HPDE6-E6E7 (cell line): ENCODE results near the gene RASGRP4.
"Not testable (repeated sequence)": the region's sequence is repeated elsewhere in the genome, so short reads cannot be mapped to it uniquely, and the experiment has no call there.

Source experiments
- DNase-seq: peaks from one replicate; pipeline ENCODE4 v3.0.0; 2011; ENCODE audit warnings: missing footprints; ENCODE audit errors: extremely low spot score

RASGRP4 gene

DNA sequence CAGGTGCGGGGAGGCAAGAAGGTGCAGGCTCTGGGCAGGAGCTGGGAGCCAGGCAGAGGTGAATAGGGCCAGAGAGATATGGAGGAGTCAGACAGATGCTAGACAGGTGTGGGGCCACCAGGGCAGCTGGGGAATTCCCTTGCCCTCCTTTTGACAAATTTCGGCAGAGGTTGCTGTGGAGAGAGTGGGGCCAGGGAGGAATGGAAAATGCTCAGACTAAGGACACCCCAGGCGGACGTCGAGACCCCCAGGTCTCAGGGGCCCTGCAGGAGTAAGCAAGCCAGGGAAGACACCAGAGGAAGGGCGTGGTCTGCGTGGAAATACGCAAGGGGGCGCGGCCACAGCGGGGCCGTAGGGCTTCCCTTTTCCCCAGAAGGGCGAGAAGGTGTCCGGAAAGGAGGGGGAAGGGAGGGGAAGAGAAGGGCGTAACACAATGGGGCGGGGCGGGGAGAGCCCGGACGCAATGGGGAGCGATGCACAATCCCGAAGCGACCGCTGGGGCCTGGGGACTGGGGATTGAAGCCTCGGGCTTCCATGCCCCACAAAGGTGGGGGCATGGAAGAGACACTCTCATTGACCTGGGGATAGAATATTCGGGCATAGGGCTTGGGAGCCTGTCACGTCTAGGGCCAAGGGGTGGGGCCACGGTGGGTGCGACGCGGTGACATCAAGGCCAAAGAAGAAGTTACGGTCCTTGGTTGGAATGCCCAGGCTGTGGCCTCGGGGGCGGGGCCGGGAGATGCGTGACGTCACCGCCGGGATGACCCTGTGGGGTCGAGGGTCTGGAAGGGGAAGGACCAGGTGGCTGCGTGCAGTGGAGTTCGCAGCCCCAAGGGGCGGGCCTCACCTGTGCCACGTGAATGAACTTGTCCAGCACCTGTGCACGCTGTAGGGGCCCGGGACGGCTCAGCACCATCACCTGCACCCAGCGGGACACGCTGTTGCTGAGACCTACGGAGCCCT is 8.2 kb downstream of the RASGRP4 start:
- peak; percentile 35 for DNase-seq

DNA sequence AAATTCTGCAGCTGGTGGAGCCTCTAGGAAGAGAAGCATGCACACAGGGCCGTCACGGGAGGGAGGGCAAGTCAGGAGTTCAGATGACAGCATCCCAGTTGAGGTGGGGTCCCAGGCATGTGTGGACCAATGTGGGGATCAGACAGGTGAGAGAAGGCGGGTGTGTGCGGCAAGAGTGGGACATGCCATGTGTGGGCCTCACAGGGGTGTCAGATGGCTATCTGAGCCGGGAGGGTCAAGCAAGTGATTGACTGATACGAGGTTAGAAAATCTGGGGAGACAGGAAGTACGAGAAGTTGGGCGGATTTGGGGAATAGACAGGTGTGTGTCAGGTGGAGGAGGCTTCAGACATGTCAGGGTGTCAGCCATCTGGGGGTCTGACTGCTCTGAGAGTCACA is 8.9 kb downstream of the RASGRP4 start:
- no peak for DNase-seq

DNA sequence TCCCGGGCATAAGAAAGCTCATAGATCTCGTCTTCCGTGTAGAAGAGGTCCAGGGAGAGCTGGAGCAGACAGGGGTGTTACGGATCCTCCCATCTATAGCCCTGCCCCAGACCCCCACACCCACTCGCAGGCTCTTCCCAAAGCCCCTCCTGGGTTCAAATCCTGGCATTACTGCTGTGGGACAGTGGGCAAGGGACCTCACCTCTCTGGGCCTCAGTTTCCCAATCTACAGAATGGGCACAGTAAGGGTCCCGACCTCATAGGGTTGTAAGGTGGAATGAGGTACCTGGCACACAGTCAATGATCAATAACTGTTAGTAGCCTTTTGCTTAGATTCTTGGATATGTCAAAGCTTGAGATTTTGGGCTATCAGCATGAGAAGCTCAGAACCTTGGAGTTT is 12.6 kb downstream of the RASGRP4 start:
- no peak for DNase-seq

DNA sequence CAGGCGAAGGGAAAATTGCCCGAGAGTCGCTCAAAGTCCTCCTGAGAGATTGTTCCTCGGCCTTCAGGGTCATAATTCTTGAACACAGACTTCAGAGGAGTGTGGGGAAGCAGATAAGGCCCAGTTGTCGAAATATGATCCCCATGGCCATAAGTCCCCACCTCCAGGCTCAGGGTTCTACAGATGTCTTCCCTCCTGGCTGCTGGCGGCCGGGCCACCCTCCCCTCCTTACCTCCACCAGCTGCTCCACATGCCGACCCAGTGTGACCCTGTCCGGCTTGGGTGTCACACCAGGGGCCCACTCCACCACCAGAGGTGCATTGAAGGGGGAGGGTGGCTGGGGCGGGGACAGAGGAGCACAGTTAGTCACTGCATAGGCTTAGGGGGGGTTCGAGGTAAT is 13.1 kb downstream of the RASGRP4 start:
- no peak for DNase-seq

DNA sequence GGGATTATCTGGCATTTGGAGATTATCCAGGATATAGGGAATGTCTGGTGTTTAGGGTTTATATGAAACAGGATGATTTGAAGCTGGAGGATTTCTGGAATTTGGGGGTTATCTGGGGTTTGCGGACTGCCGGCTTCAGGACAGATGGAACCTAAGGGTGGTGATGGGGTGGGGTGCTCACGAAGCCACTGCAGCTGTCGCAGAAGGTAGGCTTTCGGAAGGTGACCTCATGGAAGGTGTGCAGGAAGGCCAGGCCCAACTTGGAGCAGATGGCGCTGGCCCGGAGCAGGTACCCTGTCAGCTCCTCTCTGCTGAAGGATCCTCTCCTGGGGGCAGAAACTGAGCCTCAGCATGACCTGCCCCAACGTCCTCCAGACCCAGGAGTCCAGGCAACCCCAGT is 13.5 kb downstream of the RASGRP4 start:
- DNase-seq: no peak

DNA sequence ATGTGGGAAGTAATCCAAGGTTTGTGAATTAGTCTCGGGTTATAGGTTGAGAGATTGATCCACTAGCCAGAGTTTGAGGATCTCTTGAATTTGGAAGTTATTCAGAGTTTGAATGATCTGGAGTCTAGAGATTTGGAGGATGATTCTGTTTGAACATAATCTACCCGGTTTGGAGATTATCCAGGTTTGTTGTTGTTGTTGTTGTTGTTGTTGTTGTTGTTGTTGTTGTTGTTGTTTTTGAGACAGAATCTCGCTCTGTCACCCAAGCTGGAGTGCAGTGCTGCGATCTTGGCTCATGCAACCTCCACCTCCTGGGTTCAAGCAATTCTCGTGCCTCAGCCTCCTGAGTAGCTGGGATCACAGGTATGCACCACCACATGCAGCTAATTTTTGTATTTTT is 14.1 kb downstream of the RASGRP4 start:
- not testable (repeated sequence) for DNase-seq

DNA sequence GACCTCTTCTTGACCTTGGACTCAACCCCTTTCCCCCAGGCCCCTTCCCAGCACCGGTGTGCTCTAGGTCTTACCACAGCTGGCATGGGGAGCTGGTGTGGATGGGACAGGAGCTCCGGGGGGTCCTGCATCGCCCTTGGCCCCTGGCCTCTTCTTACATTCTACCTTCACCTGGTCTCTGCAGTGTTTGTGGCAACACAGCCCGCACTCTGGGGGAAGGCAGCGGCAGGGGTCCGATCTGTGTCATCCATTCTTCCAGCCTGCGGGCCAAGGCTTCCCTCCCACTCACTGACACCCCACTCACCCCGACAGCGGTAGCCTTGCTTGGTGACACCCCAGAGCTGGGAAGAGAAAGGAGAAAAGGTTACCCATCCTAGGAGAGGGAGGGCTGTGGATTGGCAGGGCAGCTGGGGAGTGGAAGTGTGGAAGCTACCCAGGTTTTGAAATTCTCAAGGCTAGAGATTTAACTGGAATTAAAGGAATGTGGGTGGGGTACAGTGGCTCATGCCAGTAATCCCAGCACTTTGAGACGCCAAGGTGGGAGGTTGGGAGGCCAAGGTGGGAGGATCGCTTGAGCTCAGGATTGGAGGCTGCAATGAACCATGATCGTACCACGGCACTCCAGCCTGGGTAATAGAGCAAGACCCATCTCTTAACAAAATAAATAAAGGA is 14.8 kb downstream of the RASGRP4 start:
- no peak for DNase-seq

DNA sequence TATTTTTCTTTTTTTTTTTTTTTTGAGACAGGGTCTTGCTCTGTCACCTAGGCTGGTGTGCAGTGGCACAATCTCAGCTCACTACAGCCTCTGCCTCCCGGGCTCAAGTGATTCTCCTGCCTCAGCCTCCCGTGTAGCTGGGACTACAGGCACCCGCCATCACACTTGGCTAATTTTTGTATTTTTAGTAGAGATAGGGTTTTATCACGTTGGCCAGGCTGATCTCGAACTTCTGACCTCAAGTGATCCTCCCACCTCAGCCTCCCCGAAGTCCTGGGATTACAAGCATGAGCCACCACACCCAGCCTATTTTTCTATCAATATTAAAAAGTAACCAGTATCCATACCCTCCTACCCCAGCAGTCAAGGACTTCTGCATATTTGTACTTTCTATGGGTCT is 15.6 kb downstream of the RASGRP4 start:
- not testable (repeated sequence) for DNase-seq

DNA sequence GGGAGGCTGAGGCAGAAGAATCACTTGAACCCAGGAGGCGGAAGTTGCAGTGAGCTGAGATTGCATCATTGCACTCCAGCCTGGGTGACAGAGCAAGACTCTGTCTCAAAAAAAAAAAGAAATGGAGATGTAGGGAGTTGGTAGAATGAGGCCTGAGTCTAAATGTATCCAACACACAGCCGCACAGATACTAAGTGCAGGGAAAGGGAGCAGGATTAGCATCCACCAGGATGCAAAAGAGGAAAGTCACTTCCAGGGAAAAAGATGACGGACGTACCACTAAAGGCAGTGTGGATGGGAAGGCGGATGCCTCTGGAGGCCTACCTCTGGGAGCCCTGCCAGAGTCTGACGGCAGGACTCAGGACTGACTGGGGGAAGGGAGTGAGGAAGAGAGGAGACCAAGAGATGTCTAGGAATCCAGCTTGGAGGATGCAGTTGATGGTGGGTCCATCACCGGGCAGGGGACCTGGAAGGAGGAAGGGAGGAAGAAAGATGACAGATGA is 16.3 kb downstream of the RASGRP4 start:
- no peak for DNase-seq

DNA sequence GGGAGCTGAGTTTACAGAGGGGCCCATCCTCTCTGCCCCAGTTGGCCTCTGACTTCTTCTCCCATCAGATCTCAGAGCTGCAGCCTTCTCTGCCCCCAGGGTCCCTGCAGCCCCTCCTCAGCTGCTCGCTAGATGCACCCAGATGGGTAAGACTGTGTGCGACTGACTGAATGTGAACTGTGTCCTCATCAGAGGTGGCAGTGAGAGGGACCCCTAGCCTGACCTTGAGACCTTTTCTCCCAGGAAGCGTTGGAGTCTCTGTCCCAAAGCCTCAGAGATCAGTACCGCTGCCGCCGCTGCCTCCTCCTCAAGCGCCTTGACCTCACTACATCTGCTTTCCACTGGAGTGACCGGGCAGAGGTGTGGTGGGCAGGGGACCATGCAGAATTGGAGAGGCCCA is 20.7 kb downstream of the RASGRP4 start:
- no peak for DNase-seq

DNA sequence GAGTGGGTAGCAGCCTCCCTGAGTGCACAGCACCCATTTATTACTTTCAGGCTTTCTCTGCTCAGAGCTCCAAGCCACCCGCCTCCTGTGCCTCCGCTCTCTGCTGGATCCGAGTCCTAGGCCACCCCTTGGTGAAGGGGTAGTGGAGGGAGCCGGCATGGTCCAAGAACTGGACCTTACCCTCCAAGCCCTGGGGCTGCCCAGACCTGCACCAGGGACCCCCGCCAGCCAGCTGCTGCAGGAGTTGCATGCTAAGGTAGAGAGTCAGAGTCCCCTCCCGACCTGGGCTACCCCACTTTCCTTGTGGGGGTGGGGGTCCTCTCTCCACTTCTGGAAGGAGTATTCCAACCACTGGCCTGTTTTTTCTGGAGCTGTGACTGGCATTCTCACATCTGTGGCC is 21.2 kb downstream of the RASGRP4 start:
- no peak for DNase-seq

DNA sequence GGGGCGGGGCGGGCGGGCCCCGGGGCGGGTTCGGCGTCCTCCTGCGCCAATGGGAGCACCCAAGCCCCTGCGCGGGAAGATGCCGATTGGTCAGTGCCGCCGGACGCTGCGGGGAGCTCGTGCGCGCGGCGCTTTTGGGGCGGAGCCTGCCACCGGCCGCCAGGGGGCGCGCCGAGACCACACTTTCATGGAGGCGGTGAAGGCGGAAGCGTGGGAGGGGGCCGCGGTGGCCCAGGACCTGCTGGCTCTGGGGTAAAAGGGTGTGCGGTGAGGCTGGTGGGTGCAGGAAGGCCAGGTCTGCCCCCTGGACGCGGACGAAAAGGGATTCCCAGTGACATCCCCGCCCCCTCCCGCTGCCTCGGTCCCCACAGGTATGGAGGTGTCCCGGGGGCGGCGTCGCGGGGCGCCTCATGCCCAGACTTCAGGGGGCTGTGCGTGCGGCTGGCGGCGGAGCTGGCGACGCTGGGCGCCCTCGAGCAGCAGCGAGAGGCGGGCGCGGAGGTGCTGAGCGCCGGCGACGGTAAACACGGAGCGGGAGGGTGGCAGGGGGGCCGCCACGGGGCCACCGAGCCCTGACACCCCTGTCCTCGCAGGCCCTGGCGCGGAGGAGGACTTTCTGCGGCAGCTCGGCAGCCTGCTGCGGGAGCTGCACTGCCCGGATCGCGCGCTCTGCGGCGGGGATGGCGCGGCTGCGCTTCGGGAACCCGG is 22.9 kb downstream of the RASGRP4 start, which contains the start of gene FAM98C:
FAM98C (plus strand) TSS at position 127 of the 708 bp plus-strand sequence; CDS start at position 188, 61 bp downstream.
- DNase-seq: peak; percentile 100

DNA sequence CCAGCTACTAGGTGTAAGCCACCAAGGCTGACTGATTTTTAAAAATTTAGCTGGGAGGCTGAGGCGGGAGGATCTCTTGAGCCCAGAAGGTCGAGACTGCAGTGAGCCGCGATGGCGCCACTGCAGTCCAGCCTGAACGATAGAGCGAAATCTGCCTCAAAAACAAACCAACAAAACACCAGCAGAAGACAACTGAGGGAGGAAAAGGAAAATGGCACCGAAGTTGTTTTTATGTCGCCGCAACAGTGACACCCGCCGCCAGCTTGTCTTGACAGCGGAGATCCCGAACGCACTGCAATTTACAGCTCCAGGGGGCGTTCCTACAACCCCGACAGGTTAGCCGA is 23.4 kb downstream of the RASGRP4 start:
- no peak for DNase-seq

DNA sequence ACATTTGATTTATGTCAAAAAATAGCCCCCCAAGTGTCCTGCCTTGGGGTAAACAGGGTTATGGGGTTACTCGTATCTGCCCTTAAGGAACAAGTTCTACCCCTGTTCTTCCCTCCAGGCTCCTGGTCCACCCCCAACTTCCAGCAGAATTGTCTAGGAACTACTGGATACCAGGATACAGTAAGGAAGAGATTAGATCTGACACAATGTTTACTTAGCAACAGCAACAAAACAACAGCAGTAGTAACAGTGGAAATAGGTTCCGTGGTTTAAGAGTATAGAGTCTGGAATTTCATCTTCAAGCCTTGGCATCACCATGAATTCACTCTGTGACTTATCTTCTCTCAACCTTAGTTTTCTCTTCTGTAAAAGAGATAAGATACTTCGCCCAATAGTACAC is 24.9 kb downstream of the RASGRP4 start:
- DNase-seq: no peak

DNA sequence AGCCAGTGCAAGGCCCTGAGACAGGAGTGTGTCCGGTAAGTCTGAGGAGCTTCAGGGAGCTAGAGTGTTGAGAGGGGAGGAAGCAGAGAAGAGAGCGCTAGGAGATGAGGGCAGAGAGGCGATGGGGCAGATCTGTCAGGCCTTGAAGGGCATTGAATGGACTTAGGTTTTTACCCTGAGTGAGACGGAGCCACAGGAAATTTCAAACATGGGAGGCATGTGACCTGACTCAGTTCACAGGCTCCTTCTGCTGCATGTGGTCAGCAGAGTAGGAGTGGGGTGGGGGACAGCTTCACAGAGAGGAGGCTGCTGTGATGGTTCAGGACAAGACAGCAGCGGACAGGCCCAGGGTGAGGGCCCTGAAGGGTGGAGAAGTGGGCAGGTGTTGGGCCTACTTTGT is 25.7 kb downstream of the RASGRP4 start:
- no peak for DNase-seq

DNA sequence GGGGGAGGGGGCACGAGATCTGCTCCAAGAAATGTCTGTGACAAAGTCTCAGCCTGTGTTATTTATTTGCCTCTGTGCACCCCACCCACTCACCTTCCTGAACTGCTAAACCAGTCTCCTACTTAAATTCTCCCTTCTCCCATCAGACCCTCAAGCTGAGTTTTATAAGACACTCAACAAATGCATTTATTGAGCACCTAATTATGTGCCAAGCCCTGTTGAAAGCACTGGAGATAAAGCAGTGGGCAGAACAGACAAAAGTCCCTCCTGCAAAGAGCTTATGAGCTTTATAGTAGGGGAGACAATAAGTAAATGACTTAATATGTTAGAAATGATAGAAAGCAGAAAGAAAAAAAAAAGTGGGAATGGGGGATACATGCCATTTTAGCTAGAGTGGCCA is 26.5 kb downstream of the RASGRP4 start:
- DNase-seq: no peak

DNA sequence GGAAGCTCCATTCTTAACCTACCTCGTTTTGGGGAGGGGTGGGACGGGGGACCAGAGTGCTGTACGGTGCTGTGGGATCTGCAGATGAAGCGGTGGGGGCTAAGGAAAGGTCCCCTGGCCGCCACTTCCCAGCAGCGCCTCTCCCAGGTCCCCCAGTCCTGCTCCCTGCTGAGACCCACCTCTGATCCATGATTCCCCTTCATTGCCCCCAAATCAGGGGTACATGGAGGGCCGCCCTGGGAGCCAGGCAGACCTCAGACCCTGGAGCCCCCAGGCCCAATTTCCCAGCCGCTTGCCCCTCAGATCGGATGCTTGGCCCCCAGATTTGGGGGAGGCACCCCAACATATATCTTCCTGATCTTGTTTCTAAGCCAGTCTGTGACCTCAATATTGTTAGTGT is 26.9 kb downstream of the RASGRP4 start:
- DNase-seq: no peak

DNA sequence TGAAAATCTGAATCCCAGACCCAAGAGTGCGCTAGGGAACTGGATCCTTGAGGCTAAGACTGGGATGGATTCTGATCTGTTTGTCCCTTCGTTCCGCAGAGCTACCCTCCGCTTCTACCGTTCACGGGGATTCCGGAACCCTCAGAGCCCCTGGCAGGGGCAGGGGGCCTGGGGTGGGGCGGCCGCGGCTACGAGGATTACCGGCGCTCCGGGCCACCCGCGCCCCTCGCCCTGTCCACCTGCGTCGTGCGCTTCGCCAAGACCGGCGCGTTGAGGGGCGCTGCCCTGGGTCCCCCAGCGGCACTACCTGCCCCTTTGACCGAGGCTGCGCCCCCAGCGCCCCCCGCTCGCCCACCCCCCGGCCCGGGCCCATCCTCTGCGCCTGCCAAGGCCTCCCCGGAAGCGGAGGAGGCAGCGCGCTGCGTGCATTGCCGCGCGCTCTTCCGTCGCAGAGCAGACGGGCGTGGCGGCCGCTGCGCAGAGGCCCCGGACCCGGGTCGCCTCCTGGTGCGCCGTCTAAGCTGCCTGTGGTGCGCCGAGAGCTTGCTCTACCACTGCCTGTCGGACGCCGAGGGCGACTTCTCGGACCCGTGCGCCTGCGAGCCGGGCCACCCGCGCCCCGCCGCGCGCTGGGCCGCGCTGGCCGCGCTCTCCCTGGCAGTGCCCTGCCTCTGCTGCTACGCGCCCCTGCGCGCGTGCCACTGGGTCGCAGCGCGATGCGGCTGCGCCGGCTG is 30.5 kb downstream of the RASGRP4 start:
- DNase-seq: no peak

DNA sequence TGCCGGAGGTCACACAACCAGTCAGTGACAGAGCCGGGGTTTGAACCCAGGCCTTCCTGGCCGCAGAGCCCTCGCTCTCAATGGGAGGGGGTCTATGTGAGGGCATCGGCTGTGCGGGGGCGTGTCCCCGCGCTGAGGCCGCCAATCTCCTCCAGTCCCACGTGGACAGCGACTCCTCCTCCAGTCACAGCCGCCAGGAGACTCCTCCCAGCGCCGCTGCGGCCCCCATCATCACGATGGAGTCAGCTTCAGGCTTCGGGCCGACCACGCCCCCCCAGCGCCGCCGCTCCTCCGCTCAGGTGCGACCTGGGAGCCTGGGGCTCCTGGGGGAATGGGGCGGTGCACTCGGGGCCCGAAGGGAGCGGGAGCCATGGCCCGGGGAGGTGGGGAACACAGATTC is 31.5 kb downstream of the RASGRP4 start:
- no peak for DNase-seq

DNA sequence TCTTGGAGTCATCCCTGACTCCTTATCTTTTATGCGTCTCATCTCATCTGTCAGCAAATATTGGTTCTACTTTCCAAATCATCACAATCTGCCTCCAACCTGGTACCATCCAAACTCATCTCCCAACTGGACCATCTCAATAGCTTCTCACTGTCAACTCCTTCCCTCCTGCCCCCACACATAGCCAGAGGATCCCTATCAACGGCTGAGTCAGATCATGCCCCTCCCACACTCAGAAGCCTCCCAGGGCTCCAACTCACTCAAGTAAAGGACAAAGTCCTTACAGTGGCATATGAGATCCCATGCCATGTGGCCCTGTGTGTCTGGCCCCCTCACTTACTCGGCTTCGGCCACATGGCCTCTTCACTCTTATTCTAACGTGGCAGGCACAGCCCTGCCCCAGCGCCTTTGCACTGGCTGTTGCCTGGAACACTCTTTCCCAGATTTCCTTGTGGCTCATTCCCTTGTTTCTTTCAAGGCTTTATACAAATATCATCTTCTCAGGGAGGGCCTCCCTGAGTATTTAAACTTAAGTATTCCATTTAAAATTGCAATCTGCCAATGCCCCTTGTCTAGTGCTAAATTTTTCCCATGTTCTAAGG is 33.2 kb downstream of the RASGRP4 start:
- no peak for DNase-seq

DNA sequence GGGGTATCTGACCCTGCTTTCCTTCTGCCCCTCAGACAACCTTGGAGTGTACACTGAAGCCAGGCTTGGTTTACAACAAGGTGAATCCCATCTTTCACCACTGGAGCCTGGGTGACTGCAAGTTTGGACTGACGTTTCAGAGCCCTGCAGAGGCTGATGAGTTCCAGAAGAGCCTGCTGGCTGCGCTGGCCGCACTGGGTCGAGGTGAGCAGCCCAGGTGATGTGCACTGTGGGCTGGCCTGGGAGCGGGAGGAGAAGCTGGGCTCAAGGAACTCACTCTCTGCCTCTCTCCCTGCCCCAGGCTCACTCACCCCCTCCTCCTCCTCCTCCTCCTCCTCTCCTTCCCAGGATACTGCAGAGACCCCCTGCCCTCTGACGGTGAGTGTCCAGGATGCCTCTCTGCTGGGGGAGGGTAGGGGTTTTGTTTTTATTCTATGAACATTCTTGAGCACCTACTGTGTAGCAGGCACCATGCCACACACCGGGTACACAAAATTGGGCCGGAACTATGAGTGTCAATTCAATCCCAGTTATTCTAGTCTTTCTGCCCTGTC is 34.0 kb downstream of the RASGRP4 start:
- no peak for DNase-seq
